ENCODE results near the gene ADAM15. TPM values are rescaled to one million over a fixed set of nuclear protein-coding genes. Genes with fewer than 3 reads are reported as not detected.

Gene ADAM15, protein sequence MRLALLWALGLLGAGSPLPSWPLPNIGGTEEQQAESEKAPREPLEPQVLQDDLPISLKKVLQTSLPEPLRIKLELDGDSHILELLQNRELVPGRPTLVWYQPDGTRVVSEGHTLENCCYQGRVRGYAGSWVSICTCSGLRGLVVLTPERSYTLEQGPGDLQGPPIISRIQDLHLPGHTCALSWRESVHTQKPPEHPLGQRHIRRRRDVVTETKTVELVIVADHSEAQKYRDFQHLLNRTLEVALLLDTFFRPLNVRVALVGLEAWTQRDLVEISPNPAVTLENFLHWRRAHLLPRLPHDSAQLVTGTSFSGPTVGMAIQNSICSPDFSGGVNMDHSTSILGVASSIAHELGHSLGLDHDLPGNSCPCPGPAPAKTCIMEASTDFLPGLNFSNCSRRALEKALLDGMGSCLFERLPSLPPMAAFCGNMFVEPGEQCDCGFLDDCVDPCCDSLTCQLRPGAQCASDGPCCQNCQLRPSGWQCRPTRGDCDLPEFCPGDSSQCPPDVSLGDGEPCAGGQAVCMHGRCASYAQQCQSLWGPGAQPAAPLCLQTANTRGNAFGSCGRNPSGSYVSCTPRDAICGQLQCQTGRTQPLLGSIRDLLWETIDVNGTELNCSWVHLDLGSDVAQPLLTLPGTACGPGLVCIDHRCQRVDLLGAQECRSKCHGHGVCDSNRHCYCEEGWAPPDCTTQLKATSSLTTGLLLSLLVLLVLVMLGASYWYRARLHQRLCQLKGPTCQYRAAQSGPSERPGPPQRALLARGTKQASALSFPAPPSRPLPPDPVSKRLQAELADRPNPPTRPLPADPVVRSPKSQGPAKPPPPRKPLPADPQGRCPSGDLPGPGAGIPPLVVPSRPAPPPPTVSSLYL
- total RNA-seq (ENCODE audit: low replicate concordance) = 39.0 and 69.9 TPM in 2 replicates

DNA sequence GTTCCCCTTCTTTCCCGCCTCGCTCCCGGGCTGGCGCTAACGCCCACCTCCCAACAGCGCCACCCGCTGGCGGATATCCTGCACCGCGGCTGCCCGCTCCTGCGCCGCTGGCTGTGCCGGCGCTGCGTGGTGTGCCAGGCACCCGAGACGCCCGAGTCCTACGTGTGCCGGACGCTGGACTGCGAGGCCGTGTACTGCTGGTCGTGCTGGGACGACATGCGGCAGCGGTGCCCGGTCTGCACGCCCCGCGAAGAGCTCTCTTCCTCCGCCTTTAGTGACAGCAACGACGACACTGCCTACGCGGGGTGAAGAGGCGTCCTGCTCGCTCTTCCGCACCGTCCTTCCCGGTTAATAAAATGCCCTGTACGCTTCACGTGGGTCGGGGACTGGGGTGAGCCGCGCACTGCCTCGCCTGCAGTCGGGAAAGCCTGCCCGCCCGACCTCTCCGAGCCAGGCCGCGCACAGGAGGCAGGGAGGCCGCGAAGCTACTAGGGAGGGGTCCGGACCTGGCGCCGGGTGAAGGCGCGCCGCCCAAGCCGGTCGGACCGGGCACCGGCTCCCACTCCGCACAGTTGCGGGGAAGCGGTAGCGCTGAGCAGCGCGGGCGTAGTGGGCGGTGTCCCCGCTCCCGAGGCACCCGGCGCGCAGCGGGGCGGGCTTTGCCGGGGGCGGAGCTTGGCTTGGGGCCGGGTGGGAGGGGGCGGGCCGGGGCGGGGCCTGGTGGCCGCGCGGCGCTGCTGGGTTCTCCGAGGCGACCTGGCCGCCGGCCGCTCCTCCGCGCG is at the start of gene ADAM15:
Gene ADAM15 (plus strand): TSS at position 757 of the 782 bp plus-strand sequence. CDS start 71 bp downstream, outside the sequence.
- TF ChIP-seq, protein P1, sequence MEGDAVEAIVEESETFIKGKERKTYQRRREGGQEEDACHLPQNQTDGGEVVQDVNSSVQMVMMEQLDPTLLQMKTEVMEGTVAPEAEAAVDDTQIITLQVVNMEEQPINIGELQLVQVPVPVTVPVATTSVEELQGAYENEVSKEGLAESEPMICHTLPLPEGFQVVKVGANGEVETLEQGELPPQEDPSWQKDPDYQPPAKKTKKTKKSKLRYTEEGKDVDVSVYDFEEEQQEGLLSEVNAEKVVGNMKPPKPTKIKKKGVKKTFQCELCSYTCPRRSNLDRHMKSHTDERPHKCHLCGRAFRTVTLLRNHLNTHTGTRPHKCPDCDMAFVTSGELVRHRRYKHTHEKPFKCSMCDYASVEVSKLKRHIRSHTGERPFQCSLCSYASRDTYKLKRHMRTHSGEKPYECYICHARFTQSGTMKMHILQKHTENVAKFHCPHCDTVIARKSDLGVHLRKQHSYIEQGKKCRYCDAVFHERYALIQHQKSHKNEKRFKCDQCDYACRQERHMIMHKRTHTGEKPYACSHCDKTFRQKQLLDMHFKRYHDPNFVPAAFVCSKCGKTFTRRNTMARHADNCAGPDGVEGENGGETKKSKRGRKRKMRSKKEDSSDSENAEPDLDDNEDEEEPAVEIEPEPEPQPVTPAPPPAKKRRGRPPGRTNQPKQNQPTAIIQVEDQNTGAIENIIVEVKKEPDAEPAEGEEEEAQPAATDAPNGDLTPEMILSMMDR (IDR thresholded peaks at IDR 0.05; ENCODE audit: insufficient read depth, low read length) = peak; percentile 69
- peak; percentile 56 for DNase-seq (ENCODE audit: low read depth)
- H3K4me3 ChIP-seq (ENCODE audit: low read depth, low read length) = peak within 1 kb of the TSS; percentile 81

DNA sequence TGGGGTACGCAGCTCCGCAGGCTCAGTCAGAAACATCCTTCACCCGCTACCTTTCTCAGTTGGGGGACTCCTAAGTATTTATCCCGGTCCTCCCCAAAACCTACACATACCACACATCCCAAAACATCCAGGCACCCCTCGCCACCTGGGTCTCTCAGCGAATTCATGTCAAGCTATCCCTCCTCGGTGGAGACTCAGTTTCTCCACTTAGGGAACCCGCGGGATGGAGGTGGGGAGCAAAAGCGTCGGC is 49.8 kb upstream of the ADAM15 start:
- DNase-seq (ENCODE audit: low read depth) = no peak
- TF ChIP-seq, protein P1 (IDR thresholded peaks at IDR 0.05; ENCODE audit: insufficient read depth, low read length) = no peak
- peak overlapping the region; percentile 79 for H3K4me3 ChIP-seq (ENCODE audit: low read depth, low read length)

DNA sequence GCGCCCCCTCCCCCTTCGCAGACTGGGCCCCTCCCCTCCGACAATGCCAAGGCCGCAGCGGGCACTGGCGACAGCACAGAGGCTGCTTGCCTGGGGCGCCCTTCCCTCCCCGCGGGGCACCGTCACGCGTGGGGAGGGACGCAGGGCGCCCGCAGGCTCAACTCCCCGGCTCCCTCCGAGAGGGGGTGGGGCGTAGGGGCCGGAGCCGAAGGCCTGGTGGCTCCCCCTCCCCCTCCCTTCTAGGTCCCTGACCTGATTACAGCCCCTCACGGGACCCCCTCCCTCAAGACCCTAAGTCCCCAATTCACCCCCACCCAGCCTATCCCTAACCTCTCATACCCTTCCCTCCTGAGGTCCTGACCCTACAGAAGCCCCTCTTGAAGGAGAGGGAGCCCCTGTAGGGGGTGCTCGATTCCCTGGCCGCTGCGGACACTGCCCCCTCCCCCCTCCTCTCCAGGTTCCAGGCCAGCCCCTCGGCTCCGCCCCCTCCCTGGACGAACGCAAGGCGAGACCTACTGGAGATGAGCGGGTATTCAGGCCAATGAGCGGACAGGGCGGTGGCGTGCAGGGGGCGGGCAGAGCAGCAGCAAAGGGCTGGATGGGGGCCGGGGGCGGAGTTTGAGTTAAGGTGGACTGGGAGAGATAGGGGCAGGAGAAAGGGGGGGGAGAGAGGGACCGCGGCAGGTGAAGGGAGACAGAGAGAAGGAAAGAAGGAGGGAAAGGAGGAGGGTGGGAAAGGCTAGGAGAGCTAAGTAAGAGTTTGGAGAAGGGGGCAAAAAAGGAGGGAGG is 49.2 kb upstream of the ADAM15 start:
- H3K4me3 ChIP-seq (ENCODE audit: low read depth, low read length) = peak overlapping the region; percentile 91
- TF ChIP-seq, protein P1 (IDR thresholded peaks at IDR 0.05; ENCODE audit: insufficient read depth, low read length) = peak; percentile 61
- DNase-seq (ENCODE audit: low read depth) = peak; percentile 98

DNA sequence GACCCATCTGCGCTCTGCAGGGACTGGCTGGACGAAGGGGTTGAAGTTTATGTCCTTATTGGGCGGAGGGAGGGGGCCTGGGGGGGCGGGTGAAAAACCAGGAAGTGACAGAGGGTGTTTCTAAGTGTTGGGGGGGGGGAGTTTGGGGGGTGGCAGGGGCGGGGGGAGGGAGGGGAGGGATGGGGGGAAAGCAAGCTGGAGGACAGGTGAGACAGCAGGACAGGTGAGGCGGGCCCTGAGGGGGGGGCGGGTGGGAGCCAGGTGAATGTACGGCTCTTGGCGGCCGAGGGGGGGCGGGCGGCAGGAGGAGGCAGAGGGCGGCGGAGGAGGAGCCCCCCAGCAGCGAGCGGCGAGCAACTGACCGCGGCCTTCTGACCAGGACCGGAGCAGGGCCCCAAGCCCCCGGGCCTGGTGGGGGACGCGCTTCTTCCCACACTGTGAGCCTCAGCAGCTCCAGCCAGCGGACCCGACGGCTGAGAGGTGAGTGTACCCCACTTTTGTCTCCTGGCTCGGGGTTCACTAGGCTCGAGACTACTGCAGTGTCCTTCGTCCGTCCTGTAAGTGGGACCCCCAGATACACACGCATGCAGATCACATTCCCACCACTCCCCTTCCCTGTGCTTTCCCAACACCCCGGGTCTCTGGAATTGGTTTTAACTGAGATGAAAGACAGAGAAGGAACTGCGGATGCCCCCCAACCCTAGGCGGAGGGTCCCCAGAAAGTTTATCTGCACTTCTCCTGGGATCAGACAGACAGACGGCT is 48.5 kb upstream of the ADAM15 start, which contains the start of gene ZBTB7B:
Gene ZBTB7B (plus strand): TSS at position 339 of the 763 bp plus-strand sequence. CDS start 11,859 bp downstream, outside the sequence.
- no peak for DNase-seq (ENCODE audit: low read depth)
- TF ChIP-seq, protein P1 (IDR thresholded peaks at IDR 0.05; ENCODE audit: insufficient read depth, low read length) = peak; percentile 14
- peak within 1 kb of the TSS; percentile 91 for H3K4me3 ChIP-seq (ENCODE audit: low read depth, low read length)

DNA sequence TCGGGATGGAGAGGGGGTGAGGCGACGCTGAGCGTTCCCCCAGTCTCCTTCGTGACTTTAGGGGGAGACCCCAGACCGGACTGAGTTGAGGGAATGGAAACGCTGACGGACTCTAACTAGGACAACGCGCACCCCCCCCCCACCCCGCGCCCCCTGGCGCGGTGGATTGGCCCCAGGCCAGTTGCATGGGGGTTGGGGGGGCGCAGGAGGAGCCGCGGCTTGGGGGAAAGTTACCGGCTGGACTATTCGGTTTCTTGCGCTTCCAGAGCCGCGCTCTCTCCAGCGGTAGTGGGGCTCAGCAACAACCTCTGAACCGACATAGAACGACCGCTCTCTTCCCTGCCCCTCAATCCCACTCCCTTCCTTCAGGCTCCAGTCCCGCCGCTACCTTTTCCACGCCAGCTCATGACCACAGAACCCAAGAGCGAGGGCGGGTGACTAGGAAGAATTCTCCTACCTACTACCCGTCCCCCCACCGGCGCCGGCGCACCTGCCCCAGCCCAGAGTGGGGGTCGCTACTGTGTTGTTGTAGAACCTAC is 47.8 kb upstream of the ADAM15 start:
- TF ChIP-seq, protein P1 (IDR thresholded peaks at IDR 0.05; ENCODE audit: insufficient read depth, low read length) = no peak
- peak overlapping the region; percentile 91 for H3K4me3 ChIP-seq (ENCODE audit: low read depth, low read length)
- DNase-seq (ENCODE audit: low read depth) = no peak

Data from fibroblast of the aortic adventitia (primary cell).